HG02938 (cell line): ENCODE data around the gene MAML2.

ENCODE experiments used
- ATAC-seq: cut with Tn5 transposase; IDR thresholded peaks from one replicate; pipeline ENCODE4 v1.9.1; 2021; ENCODE audit warnings: mild to moderate bottlenecking, moderate library complexity; ENCODE audit not compliant: unreplicated experiment

MAML2 gene

DNA sequence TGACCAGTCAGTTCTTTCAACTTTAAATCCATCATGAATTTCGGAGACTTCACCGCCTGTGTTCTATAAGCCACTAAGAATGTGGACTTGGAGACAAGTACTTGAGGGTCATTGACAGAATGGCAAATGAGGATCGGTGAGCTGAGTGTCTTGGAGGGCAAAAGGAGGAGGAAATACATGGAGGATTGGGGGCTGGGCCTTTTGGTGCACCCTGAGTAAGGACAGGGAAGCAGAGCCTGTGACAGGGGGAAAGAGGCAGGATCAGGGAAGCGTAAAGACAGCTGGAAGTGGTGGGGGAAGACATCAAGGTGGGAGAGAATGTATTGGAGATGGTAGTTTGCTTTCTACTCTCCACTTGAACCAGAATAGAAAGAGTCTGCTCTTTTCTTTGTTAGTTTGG, 348.7 kb downstream of the MAML2 start:
- ATAC-seq = no peak

DNA sequence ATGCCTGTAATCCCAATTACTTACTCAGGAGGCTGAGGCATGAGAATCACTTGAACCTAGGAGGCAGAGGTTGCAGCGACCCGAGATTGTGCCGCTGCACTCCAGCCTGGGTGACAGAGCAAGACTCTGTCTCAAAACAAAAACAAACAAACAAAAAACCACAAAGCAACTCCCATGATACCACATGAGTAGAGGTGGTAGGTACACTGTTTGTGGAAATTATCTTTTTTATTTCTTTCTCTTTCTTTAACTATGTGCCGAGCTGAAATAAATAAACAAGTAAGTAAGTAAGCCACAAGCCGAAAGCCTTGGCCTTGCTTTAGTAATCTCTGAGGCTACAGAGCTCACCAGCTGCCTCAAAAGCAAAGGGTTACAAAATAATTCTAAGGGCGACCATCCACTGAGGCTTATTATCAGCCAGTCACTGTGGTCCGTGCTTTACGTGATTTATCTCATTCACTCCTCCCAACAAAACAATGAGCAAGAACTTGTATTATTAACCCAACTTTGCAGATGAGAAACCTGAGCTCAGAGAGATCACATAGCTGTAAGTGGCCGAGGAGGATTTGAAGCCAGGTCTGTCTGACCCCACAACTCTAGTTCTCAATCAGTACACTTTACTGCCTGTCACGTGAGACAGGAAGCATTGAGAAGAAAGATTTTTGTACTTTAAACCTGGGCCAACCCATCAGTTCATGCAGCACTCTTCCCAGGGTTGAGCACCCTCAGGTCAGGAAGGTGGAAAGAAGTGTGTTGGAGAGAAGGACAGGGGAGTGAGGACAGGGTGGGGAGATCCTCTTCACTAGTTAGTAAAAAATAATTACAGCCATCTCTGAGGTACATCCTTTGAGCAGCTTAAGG, 349.3 kb downstream of the MAML2 start:
- no peak for ATAC-seq

- no peak for ATAC-seq
Observed at GRCh38 chr11:95991545-95991944, 351.4 kb downstream of the MAML2 start.

GRCh38 chr11:95991101-95991500, 351.9 kb downstream of the MAML2 start:
- no peak for ATAC-seq

DNA sequence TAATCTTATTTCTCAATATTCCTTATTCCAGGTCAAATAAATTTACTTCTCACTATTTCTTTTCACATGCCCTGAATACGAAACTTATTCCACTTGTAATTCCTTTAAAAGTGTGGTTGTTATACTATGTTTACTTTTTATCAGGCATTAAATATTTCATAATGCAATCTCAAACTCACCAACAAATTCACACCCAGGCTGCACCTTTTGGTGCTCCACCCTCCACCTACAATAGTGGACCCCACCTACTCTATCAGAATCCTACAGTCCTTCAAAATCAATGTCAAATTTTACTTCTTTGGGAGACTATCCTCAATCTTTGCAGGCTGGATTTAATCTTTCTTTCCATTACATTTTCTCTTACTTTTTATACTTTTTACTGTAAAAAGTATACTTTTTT, 353.2 kb downstream of the MAML2 start:
- no peak for ATAC-seq

DNA sequence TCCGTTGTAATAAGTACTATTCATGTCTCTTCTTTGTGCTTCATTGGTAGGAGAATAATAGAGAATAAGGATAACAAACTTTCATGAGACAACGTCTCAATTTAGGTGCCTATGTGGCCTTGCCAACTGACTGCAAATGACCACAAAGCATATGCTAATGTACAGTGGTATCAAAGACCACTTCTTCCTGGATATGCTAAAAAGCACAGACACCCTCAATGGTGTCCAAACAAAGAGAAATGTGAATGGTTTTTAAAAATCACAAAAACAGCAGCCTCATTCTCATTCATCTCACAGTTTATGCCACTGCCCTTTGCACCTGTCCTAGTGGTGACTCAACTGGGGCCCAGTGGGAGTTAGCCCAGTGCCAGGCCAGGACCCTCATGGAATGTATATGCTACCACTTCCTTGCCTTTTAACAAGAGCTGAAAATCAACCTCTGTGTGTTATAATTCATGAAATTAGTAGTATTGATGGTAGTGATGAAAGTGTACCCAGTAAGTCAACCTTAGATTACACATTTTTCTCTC, 353.9 kb downstream of the MAML2 start:
- no peak for ATAC-seq

GRCh38 chr11:95985174-95985808, 357.7 kb downstream of the MAML2 start:
- ATAC-seq = no peak

- no peak for ATAC-seq
Observed at GRCh38 chr11:95984072-95984471, 358.9 kb downstream of the MAML2 start.

GRCh38 chr11:95977534-95978174, 365.3 kb downstream of the MAML2 start:
- ATAC-seq = no peak

GRCh38 chr11:95976550-95976949, 366.4 kb downstream of the MAML2 start:
- no peak for ATAC-seq

DNA sequence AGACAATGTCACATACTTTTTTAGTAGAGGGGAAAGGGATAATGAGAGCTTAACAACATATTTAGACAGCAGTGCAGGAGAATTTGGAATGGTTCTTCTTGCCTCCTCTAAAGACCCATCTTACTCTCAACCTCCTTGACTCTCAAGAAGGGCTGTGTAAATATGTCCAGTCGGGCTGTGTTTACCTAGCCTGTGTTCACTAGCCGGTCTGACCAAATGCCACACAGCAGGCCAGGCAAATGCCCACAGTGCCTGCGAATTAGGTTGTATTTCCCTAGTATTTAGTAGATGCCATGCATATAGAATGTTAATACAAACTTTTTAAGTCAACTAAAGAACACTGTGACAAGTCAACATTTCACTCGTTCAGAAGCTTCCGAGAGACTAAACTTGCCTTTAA, 367.7 kb downstream of the MAML2 start:
- ATAC-seq = no peak

DNA sequence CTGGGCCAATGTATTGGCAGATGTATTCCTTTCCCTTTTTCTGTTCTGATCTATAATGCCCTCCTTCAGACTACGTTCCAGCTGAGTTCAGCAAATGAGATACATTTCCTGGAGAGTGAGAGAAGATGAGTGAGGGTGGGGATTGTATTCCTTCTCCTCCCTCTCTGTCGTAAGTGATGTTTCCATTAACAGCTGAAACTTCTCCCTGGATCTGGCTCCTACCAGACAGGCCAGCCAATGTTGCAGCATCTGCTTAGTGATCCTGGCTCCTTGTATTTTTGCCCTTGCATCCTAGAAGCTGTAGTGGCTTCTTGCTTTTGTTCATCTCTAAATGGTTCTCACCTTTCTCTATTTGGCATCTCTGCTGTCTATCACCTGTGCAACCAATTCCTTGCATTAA, 370.9 kb downstream of the MAML2 start:
- no peak for ATAC-seq

GRCh38 chr11:95968585-95968984, 374.4 kb downstream of the MAML2 start:
- ATAC-seq = no peak

- ATAC-seq = no peak
Observed at GRCh38 chr11:95964281-95964680, 378.7 kb downstream of the MAML2 start.

DNA sequence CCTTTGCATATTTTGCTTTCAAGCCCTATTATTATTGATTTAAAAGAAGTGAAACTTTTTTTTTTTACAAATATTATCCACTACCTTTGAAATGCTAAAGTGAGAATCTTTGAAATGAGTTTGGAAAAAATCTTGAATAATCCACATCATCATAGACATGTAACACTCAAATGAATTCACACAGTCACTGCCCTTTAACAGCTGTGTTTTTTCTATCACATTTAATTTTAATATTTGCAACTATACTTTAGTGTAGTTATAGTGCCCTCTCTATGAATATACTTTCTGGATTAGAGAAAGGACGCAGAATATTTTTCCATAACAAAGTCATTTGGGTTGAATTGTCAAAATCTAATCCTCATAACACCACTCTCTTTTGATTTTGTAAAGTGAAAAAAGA, 381.2 kb downstream of the MAML2 start:
- no peak for ATAC-seq

DNA sequence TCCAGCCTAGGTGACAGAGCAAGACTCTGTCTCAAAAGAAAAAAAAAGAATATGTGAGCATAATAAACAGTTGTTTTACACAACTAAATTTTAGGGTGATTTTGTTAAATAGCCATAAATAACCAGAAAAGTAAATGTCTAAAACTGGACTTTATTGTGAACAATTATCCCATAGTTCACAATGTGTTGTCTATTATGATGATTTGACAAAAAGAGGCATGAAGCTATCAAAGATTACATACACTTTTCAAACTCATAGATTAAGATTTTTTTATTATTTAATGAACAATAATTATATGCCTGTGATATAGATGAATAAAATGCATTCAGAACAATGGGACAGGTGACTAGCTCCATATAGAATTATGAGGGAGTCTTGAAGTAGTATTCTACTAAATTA, 392.1 kb downstream of the MAML2 start:
- ATAC-seq = no peak

DNA sequence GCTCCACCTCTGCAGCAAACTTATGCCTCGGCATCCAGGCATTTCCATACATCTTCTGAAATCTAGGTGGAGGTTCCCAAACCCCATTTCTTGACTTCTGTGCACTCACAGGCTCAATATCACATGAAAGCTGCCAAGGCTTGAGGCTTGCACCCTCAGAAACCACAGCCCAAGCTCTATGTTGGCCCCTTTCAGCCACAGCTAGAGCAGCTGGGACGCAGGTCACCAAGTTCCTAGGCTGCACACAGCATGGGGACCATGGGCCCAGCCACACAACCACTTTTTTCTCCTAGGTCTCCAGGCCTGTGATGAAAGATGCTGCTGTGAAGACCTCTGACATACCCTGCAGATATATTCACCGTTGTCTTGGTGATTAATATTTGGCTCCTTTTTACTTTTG, 394.4 kb downstream of the MAML2 start:
- no peak for ATAC-seq

GRCh38 chr11:95944623-95945022, 398.4 kb downstream of the MAML2 start:
- ATAC-seq = no peak

DNA sequence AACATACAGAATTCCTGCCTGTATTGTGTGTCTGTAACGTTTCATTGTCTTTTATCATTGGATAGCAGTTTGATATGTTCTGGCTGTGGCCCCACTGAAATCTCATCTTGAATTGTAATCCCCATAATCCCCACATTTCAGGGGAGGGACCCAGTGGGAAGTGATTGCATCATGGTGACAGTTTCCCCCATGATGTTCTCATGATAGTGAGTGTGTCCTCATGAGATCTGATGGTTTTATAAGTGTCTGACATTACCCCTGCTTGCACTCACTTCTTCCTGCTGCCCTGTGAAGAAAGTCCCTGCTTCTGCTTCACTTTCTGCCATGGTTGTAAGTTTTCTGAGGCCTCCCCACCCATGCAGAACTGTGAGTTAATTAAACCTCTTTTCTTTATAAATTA, 399.4 kb downstream of the MAML2 start:
- no peak for ATAC-seq

- no peak for ATAC-seq
Observed at GRCh38 chr11:95939091-95939490, 403.9 kb downstream of the MAML2 start.

- ATAC-seq = no peak
Observed at GRCh38 chr11:95937358-95937757, 405.6 kb downstream of the MAML2 start.

- no peak for ATAC-seq
Observed at GRCh38 chr11:95933594-95933993, 409.4 kb downstream of the MAML2 start.
